Spleen (tissue), 11 donors: ENCODE data around the gene ADAMTSL3. TPM values are rescaled to one million over a fixed set of nuclear protein-coding genes. Genes with fewer than 3 reads are reported as not detected.

Experiments used
- DNase-seq: peaks from one replicate; pipeline ENCODE4 v3.0.0-alpha.2; 2020
- H3K27ac ChIP-seq, 8 donors: fragments of 200-600 bp; sonication (generic) in 7 of 8; 1 replicate in 4 of 8; 2 replicates in 4 of 8; pipeline versions ENCODE4 v1.5.0 to v1.8.0; 2016 to 2021; ENCODE audit warnings: inconsistent platforms in 4 of 8, mild to moderate bottlenecking in 4 of 8, moderate library complexity in 1 of 8
- H3K27me3 ChIP-seq, 7 donors: fragments of 200-600 bp; sonication (generic) in 6 of 7; replicated peaks in 1 of 7; 1 replicate in 4 of 7; 2 replicates in 3 of 7; pipeline versions ENCODE4 v1.5.0 to v1.8.0; 2016 to 2021; ENCODE audit warnings: inconsistent platforms in 3 of 7, mild to moderate bottlenecking in 1 of 7
- H3K36me3 ChIP-seq, 6 donors: fragments of 200-600 bp; sonication (generic) in 5 of 6; 1 replicate in 4 of 6; 2 replicates in 2 of 6; pipeline versions ENCODE4 v1.5.0 to v1.8.0; 2016 to 2021; ENCODE audit warnings: inconsistent platforms in 2 of 6
- H3K4me1 ChIP-seq, 6 donors: fragments of 200-600 bp; sonication (generic) in 5 of 6; 1 replicate in 3 of 6; 2 replicates in 3 of 6; pipeline versions ENCODE4 v1.5.0 to v1.8.0; 2016 to 2021; ENCODE audit warnings: inconsistent platforms in 3 of 6
- H3K4me3 ChIP-seq, 8 donors: fragments of 200-600 bp; sonication (generic) in 7 of 8; 1 replicate in 4 of 8; 2 replicates in 4 of 8; pipeline versions ENCODE4 v1.5.0 to v1.8.0; 2016 to 2021; ENCODE audit warnings: inconsistent platforms in 4 of 8, mild to moderate bottlenecking in 4 of 8, moderate library complexity in 2 of 8
- H3K9me3 ChIP-seq, 8 donors: fragments of 200-600 bp; sonication (generic) in 7 of 8; 1 replicate in 4 of 8; 2 replicates in 4 of 8; pipeline versions ENCODE4 v1.5.0 to v1.8.0; 2016 to 2021; ENCODE audit warnings: inconsistent platforms in 4 of 8
- POLR2A ChIP-seq, 3 donors: fragments of 450-650 bp; IDR thresholded peaks; one replicate each; pipeline ENCODE4 v1.5.1; 2017; ENCODE audit warnings: antibody characterized with exemption in 3 of 3, mild to moderate bottlenecking in 1 of 3
- POLR2AphosphoS5 ChIP-seq, 3 donors: sonication (generic); formaldehyde crosslinking; IDR thresholded peaks; one replicate each; pipeline ENCODE4 v1.5.1; 2017; ENCODE audit warnings: antibody characterized with exemption in 3 of 3
- WGBS, 5 donors: extraction: QIAGEN DNeasy Blood & Tissue Kit in 3 of 5; methylation state at CpG; one replicate each; pipeline versions ENCODE4 v1.1.5 to v1.1.7; 2013 to 2018; 5-methylcytosine and 5-hydroxymethylcytosine counted together
- intact Hi-C: fragments of 100-400 bp; cut with DNase I; formaldehyde crosslinking; loops from one replicate; pipeline ENCODE4 v1.15.0; 2023; ENCODE audit warnings: low total_unique reads
- polyA plus RNA-seq, 3 donors: library from polyadenylated mRNA; stranded (reverse); fragments of 200-250 nt; gene quantifications; one replicate each; pipeline ENCODE4 v1.2.1, GENCODE V29; 2013
- total RNA-seq, 7 donors: library from RNA; depleted of rRNA in 3 of 7; stranded (reverse); fragments of >200 nt in 3 of 7; fragmentation: NEBNext Ultra II Directional in 4 of 7; extraction: Animal tissue kit (Norgen Biotek cat#: 25700) in 4 of 7; gene quantifications; one replicate each; pipeline versions ENCODE4 v1.1.0 to v1.2.1, GENCODE V29; 2016 to 2021
- TF ChIP-seq, protein P1 (sequence below), 11 experiments: fragments of 200-600 bp in 7 of 11; fragments of 450-650 bp in 4 of 11; sonication (generic) in 4 of 11; IDR thresholded peaks in 8 of 11; conservative IDR thresholded peaks in 3 of 11; 1 replicate in 7 of 11; 2 replicates in 4 of 11; pipeline versions ENCODE4 v1.4.0 to v1.8.0; 2016 to 2021; ENCODE audit warnings: antibody characterized with exemption in 11 of 11, inconsistent platforms in 4 of 11, mild to moderate bottlenecking in 1 of 11
- donor health status: healthy with polysubstance abuse.
- donor health status: DM: no; HTN: no; CAD: no; lungs with moderate emphysema.
- donor health status: DM: no; HTN: no; CAD: no.
- donor health status: Bipolar disorder and iron deficiency.
- donor health status: healthy.
- donor health status: DM: no; HTN: no; CAD: no.
- donor health status: DM: yes; HTN: yes; CAD: no.

The ADAMTSL3 gene
- total and polyA plus RNA-seq, 10 donors = 0.09 to 5.7 (median 2.9) TPM

DNA sequence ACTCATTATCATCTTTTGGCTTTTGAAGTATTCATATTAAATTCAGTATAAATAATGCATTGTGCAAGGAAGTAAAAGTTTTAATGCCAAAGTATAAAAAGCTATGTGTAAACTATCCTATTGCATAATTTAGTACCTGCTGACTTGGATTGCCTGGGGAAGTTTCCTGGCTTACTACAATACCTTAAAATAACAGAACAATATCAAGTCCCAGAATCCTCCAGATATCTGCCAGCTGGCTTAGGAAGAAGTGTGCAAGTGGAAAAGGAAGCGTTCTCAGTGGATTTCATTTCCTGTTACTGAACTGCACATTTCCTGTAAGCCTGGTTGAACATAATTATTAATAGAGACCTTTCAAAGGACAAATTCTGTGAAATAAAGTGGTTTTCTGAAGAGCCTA is 236.7 kb downstream of the ADAMTSL3 start:
- Histone ChIP-seq H3K27ac (peak overlapping the region in 1 of 8 donors; percentile 14), H3K9me3 (no peaks in the 10 kb centered on the region), H3K4me1 (peaks cover 0 to 14% (median 3%) of the 10 kb centered on the region in 6 donors), H3K36me3 (no peaks in the 10 kb centered on the region), H3K4me3 (no peak overlapping the region), H3K27me3 (peaks cover 0 to 53% (median 0%) of the 10 kb centered on the region in 7 donors)
- TF ChIP-seq POLR2A (IDR thresholded peaks at IDR 0.05) (no peak), POLR2AphosphoS5 (IDR thresholded peaks at IDR 0.05) (no peak)
- TF ChIP-seq, protein P1, sequence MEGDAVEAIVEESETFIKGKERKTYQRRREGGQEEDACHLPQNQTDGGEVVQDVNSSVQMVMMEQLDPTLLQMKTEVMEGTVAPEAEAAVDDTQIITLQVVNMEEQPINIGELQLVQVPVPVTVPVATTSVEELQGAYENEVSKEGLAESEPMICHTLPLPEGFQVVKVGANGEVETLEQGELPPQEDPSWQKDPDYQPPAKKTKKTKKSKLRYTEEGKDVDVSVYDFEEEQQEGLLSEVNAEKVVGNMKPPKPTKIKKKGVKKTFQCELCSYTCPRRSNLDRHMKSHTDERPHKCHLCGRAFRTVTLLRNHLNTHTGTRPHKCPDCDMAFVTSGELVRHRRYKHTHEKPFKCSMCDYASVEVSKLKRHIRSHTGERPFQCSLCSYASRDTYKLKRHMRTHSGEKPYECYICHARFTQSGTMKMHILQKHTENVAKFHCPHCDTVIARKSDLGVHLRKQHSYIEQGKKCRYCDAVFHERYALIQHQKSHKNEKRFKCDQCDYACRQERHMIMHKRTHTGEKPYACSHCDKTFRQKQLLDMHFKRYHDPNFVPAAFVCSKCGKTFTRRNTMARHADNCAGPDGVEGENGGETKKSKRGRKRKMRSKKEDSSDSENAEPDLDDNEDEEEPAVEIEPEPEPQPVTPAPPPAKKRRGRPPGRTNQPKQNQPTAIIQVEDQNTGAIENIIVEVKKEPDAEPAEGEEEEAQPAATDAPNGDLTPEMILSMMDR (IDR thresholded peaks at IDR 0.05 in 8 of 11, conservative IDR thresholded peaks at IDR 0.05 in 3 of 11) = no peak
- intact Hi-C loops = no loop called here
- 0 to 7% (median 3%) methylated on average over 1 of the region's 1 CpG for WGBS, 5 donors
- DNase-seq = no peak

DNA sequence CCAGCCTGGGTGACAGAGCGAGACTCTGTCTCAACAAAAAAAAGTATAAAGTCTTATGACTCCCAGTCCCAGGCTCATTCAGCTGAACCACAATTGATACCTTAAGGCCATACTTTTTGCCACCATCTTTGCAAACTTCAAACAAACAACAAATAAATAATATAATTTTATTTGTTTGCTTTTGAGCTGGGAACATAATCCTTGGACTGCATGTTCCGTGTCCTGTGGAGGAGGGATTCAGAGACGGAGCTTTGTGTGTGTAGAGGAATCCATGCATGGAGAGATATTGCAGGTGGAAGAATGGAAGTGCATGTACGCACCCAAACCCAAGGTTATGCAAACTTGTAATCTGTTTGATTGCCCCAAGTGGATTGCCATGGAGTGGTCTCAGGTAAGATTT is 238.6 kb downstream of the ADAMTSL3 start:
- WGBS, 5 donors = 86 to 97% (median 92%) methylated on average over 4 of the region's 4 CpGs
- no peak overlapping the region for H3K4me3 ChIP-seq
- peaks cover 0 to 14% (median 3%) of the 10 kb centered on the region in 6 donors for H3K4me1 ChIP-seq
- peaks cover 0 to 41% (median 0%) of the 10 kb centered on the region in 7 donors for H3K27me3 ChIP-seq
- no peak for TF ChIP-seq POLR2AphosphoS5 (IDR thresholded peaks at IDR 0.05)
- TF ChIP-seq, protein P1 (IDR thresholded peaks at IDR 0.05 in 8 of 11, conservative IDR thresholded peaks at IDR 0.05 in 3 of 11) = no peak
- no peak for TF ChIP-seq POLR2A (IDR thresholded peaks at IDR 0.05)
- no peak overlapping the region for H3K27ac ChIP-seq
- no peak for DNase-seq
- intact Hi-C loops = no loop called here
- no peaks in the 10 kb centered on the region for H3K9me3 ChIP-seq
- no peaks in the 10 kb centered on the region for H3K36me3 ChIP-seq

DNA sequence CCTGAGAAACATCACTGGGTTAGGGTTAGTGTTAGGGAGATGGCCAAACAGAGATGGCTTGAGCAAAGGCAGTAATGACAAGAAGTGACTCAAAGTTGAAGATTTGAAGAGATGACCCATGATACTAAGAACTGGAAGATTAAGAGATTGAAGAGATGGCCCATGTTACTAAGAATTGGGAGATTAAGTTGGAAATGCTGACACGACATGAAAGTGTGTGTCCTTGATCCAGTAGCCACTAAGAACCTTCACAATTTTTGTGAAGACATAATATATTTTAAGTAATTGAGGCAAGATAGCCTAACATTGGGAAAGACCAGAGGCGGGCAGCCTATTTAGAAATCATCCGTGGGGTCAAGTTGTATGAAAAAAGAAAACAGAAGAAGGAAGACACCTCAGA is 239.4 kb downstream of the ADAMTSL3 start:
- TF ChIP-seq POLR2A (IDR thresholded peaks at IDR 0.05) (no peak), POLR2AphosphoS5 (IDR thresholded peaks at IDR 0.05) (no peak)
- TF ChIP-seq, protein P1 (IDR thresholded peaks at IDR 0.05 in 8 of 11, conservative IDR thresholded peaks at IDR 0.05 in 3 of 11) = no peak

DNA sequence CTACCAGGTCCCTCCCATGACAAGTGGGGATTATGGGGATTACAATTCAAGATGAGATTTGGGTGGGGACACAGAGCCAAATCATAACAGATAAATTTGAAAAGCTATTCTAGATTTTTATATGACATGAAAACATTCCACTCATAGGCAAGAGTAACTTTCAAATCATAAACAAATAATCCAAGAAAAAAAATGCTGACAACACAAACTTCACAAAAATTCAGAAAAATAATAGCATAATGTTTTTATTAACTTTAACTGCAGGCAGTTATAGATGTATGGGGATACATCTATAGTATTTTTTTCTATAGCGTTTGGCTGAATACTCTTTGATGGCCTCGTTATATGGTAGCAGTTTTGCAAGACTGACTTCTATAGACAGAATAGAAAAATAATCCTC is 243.1 kb downstream of the ADAMTSL3 start:
- TF ChIP-seq, protein P1 (IDR thresholded peaks at IDR 0.05 in 8 of 11, conservative IDR thresholded peaks at IDR 0.05 in 3 of 11) = no peak
- TF ChIP-seq POLR2AphosphoS5 (IDR thresholded peaks at IDR 0.05) = no peak
- no peak for TF ChIP-seq POLR2A (IDR thresholded peaks at IDR 0.05)
- 86 to 99% (median 92%) methylated on average over 2 of the region's 2 CpGs for WGBS, 5 donors
- H3K9me3 ChIP-seq = no peaks in the 10 kb centered on the region
- intact Hi-C loops = no loop called here
- no peak overlapping the region for H3K27ac ChIP-seq
- no peak overlapping the region for H3K4me3 ChIP-seq
- no peaks in the 10 kb centered on the region for H3K4me1 ChIP-seq
- no peak for DNase-seq
- H3K27me3 ChIP-seq = peaks cover 0 to 43% (median 0%) of the 10 kb centered on the region in 7 donors
- no peaks in the 10 kb centered on the region for H3K36me3 ChIP-seq

More for the DNA sequence above, 239.4 kb downstream of the ADAMTSL3 start:
- Histone ChIP-seq H3K36me3 (no peaks in the 10 kb centered on the region), H3K4me1 (peaks cover 0 to 14% (median 3%) of the 10 kb centered on the region in 6 donors), H3K27ac (no peak overlapping the region), H3K4me3 (no peak overlapping the region), H3K27me3 (peaks cover 0 to 35% (median 0%) of the 10 kb centered on the region in 7 donors), H3K9me3 (no peaks in the 10 kb centered on the region)
- WGBS, 5 donors = 83 to 93% (median 87%) methylated on average over 3 of the region's 3 CpGs
- intact Hi-C loops = no loop called here
- DNase-seq = no peak
